ENCODE results near the gene LEF1.

DNA sequence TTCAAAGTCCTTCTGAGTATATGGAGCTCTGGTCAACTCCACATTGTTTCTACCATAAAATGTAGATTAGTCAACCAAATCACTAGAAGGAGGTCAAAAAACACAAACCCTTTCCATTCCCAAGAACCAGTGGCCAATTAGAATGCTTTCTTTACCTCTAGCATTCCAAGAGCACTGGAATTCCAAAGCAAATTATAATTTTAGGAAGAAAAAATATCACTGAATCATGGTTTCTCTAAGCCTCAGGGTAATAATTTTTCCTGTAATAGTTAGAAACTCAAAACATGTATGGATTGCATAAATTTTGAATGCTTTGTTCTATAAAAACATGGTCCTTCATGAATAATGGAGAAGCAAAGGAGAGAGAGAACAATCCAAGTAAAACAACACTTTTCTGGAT is 39.5 kb downstream of the LEF1 start:
- TF ChIP-seq, protein P1, sequence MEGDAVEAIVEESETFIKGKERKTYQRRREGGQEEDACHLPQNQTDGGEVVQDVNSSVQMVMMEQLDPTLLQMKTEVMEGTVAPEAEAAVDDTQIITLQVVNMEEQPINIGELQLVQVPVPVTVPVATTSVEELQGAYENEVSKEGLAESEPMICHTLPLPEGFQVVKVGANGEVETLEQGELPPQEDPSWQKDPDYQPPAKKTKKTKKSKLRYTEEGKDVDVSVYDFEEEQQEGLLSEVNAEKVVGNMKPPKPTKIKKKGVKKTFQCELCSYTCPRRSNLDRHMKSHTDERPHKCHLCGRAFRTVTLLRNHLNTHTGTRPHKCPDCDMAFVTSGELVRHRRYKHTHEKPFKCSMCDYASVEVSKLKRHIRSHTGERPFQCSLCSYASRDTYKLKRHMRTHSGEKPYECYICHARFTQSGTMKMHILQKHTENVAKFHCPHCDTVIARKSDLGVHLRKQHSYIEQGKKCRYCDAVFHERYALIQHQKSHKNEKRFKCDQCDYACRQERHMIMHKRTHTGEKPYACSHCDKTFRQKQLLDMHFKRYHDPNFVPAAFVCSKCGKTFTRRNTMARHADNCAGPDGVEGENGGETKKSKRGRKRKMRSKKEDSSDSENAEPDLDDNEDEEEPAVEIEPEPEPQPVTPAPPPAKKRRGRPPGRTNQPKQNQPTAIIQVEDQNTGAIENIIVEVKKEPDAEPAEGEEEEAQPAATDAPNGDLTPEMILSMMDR (conservative IDR thresholded peaks at IDR 0.05), result no peak
- TF ChIP-seq EZH2 (IDR thresholded peaks at IDR 0.05; ENCODE audit: low read depth), result no peak
